ENCODE data around the gene SYK.
"Not testable (repeated sequence)": the region's sequence is repeated elsewhere in the genome, so short reads cannot be mapped to it uniquely, and the experiment has no call there.

SYK gene

GRCh38 chr9:90882991-90883600 lies 81.5 kb downstream of the SYK start:
- DNase-seq, result no peak

GRCh38 chr9:90883661-90884060 lies 82.0 kb downstream of the SYK start:
- no peak for DNase-seq

- no peak for DNase-seq
Measured at GRCh38 chr9:90884178-90884577, 82.6 kb downstream of the SYK start.

- DNase-seq, result not testable (repeated sequence)
Measured at GRCh38 chr9:90886868-90887267, 85.2 kb downstream of the SYK start.

GRCh38 chr9:90888941-90889340 lies 87.3 kb downstream of the SYK start:
- no peak for DNase-seq

GRCh38 chr9:90890146-90890810 lies 88.7 kb downstream of the SYK start:
- DNase-seq, result no peak

GRCh38 chr9:90891308-90892040 lies 89.9 kb downstream of the SYK start:
- DNase-seq, result peak; percentile 30

- DNase-seq, result no peak
Measured at GRCh38 chr9:90892918-90893317, 91.3 kb downstream of the SYK start.

GRCh38 chr9:90893706-90894105 lies 92.1 kb downstream of the SYK start:
- no peak for DNase-seq

- peak; percentile 54 for DNase-seq
Measured at GRCh38 chr9:90894986-90895687, 93.5 kb downstream of the SYK start.

- DNase-seq, result no peak
Measured at GRCh38 chr9:90895786-90896185, 94.2 kb downstream of the SYK start.

GRCh38 chr9:90896231-90896630 lies 94.6 kb downstream of the SYK start:
- no peak for DNase-seq

- DNase-seq, result no peak
Measured at GRCh38 chr9:90898228-90898627, 96.6 kb downstream of the SYK start.

GRCh38 chr9:90899287-90899686 lies 97.7 kb downstream of the SYK start:
- no peak for DNase-seq

GRCh38 chr9:90900130-90900529 lies 98.5 kb downstream of the SYK start:
- no peak for DNase-seq

GRCh38 chr9:90901933-90902332 lies 100.3 kb downstream of the SYK start:
- DNase-seq, result no peak

- DNase-seq, result no peak
Measured at GRCh38 chr9:90903766-90904424, 102.3 kb downstream of the SYK start.

GRCh38 chr9:90904706-90905478 lies 103.3 kb downstream of the SYK start:
- no peak for DNase-seq

- DNase-seq, result no peak
Measured at GRCh38 chr9:90905822-90906221, 104.2 kb downstream of the SYK start.

- peak; percentile 20 for DNase-seq
Measured at GRCh38 chr9:90906316-90907055, 104.9 kb downstream of the SYK start.

GRCh38 chr9:90907056-90907445 lies 105.4 kb downstream of the SYK start:
- no peak for DNase-seq

GRCh38 chr9:90907790-90908189 lies 106.2 kb downstream of the SYK start:
- DNase-seq, result no peak

Measured in NCI-H510A (cell line).